B cell (primary cell): ENCODE measurements around the gene ABL1. TPM values are rescaled to one million over a fixed set of nuclear protein-coding genes. Genes with fewer than 3 reads are reported as not detected.

Experiments used
- ATAC-seq: fragments of 200-7000 bp; cut with Tn5 transposase; one replicate; pipeline ENCODE4 v1.10.0; 2021; ENCODE audit warnings: low read depth, mild to moderate bottlenecking, moderate number of reproducible peaks, moderate library complexity
- CTCF ChIA-PET: fragments of 350-600 bp; sonication (Branson Sonifier 250); formaldehyde crosslinking; loops from one replicate; lab custom pipeline; 2021; ENCODE audit warnings: antibody characterized with exemption, inconsistent platforms; lab: Charles Lee
- POLR2A ChIA-PET: fragments of 350-600 bp; sonication (Branson Sonifier 250); formaldehyde crosslinking; loops from one replicate; lab custom pipeline; 2021; ENCODE audit warnings: antibody characterized with exemption; lab: Charles Lee
- DNase-seq: peaks from one replicate; pipeline ENCODE4 v3.0.0; 2013
- H2AFZ ChIP-seq: 2 replicates; pipeline ENCODE4 v1.6.1; 2012; ENCODE audit warnings: mild to moderate bottlenecking, low read depth, low read length; ENCODE audit not compliant: insufficient read depth, poor library complexity, severe bottlenecking
- H3K27ac ChIP-seq, 2 donors: 1 replicate in 1 of 2; 2 replicates in 1 of 2; pipeline ENCODE4 v1.5.1; 2012 to 2013; ENCODE audit warnings: low read length in 2 of 2, mild to moderate bottlenecking in 2 of 2, moderate library complexity in 1 of 2
- H3K27me3 ChIP-seq, 4 experiments: fragments of 200-600 bp in 1 of 4; sonication (generic) in 1 of 4; replicated peaks in 1 of 4; 1 replicate in 2 of 4; 2 replicates in 2 of 4; pipeline versions ENCODE4 v1.6.1 to v1.7.0; 2013 to 2016; ENCODE audit warnings: low read length in 3 of 4, mild to moderate bottlenecking in 2 of 4, mixed read lengths in 1 of 4, moderate library complexity in 1 of 4; ENCODE audit not compliant: insufficient read depth in 4 of 4, control insufficient read depth in 3 of 4; ENCODE audit errors: control extremely low read depth in 1 of 4
- H3K36me3 ChIP-seq, 2 experiments: replicated peaks in 1 of 2; 1 replicate in 1 of 2; 2 replicates in 1 of 2; pipeline versions ENCODE4 v1.6.1 to v1.7.1; 2013; ENCODE audit warnings: low read length in 1 of 2; ENCODE audit not compliant: insufficient read depth in 2 of 2, control insufficient read depth in 1 of 2; ENCODE audit errors: control extremely low read depth in 1 of 2, extremely low read depth in 1 of 2
- H3K4me1 ChIP-seq, 2 donors: fragments of 200-600 bp in 1 of 2; sonication (generic) in 1 of 2; 1 replicate in 1 of 2; 2 replicates in 1 of 2; pipeline versions ENCODE4 v1.5.1 to v1.6.1; 2013 to 2017; ENCODE audit warnings: low read length in 2 of 2; ENCODE audit not compliant: control insufficient read depth in 2 of 2, insufficient read depth in 2 of 2
- H3K4me2 ChIP-seq: replicated peaks from 2 replicates; pipeline ENCODE3; 2012; ENCODE audit warnings: mild to moderate bottlenecking, low read depth, low read length; ENCODE audit not compliant: poor library complexity, severe bottlenecking
- H3K4me3 ChIP-seq, 5 experiments: fragments of 200-600 bp in 1 of 5; sonication (generic) in 1 of 5; 1 replicate in 3 of 5; 2 replicates in 2 of 5; pipeline versions ENCODE4 v1.5.1 to v1.7.0; 2011 to 2016; ENCODE audit warnings: low read length in 4 of 5, mild to moderate bottlenecking in 4 of 5, low read depth in 2 of 5, control low read depth in 1 of 5, moderate library complexity in 1 of 5; ENCODE audit not compliant: insufficient read depth in 1 of 5; ENCODE audit errors: control extremely low read depth in 1 of 5, extremely low read depth in 1 of 5
- H3K79me2 ChIP-seq: fragments of 200-600 bp; sonication (generic); one replicate; pipeline ENCODE4 v1.6.0; 2016; ENCODE audit warnings: low read length; ENCODE audit not compliant: control insufficient read depth, insufficient read depth
- H3K9ac ChIP-seq: fragments of 200-600 bp; sonication (generic); 2 replicates; pipeline ENCODE4 v1.6.1; 2017; ENCODE audit warnings: mild to moderate bottlenecking, low read length, moderate library complexity
- H3K9me3 ChIP-seq, 3 donors: one replicate each; pipeline versions ENCODE4 v1.6.1 to v1.7.1; 2013; ENCODE audit warnings: low read length in 2 of 3; ENCODE audit not compliant: control insufficient read depth in 2 of 3, insufficient read depth in 1 of 3; ENCODE audit errors: control extremely low read depth in 1 of 3
- H4K20me1 ChIP-seq: 2 replicates; pipeline ENCODE4 v1.6.0; 2012; ENCODE audit warnings: mild to moderate bottlenecking, low read length; ENCODE audit not compliant: insufficient read depth, control insufficient read depth, poor library complexity, severe bottlenecking
- H3K27ac Mint-ChIP-seq: one replicate; pipeline ENCODE4 v1.8.0; 2021; ENCODE audit warnings: mixed read lengths
- H3K27me3 Mint-ChIP-seq: one replicate; pipeline ENCODE4 v1.8.0; 2021; ENCODE audit warnings: mixed read lengths
- H3K4me1 Mint-ChIP-seq: one replicate; pipeline ENCODE4 v1.8.0; 2021; ENCODE audit warnings: mixed read lengths
- H3K4me3 Mint-ChIP-seq: one replicate; pipeline ENCODE4 v1.8.0; 2021; ENCODE audit warnings: mixed read lengths
- H3K9me3 Mint-ChIP-seq: one replicate; pipeline ENCODE4 v1.8.0; 2022; ENCODE audit warnings: mixed read lengths; ENCODE audit not compliant: insufficient read depth
- EZH2 ChIP-seq: IDR thresholded peaks from 2 replicates; pipeline ENCODE4 v1.6.1; 2012; ENCODE audit warnings: borderline replicate concordance, low read depth, mild to moderate bottlenecking, moderate library complexity, low read length; ENCODE audit not compliant: insufficient read depth, poor library complexity, severe bottlenecking
- WGBS: methylation state at CpG from one replicate; pipeline ENCODE4 v1.1.5; 2013; ENCODE audit warnings: missing lambda C conversion rate; ENCODE audit not compliant: insufficient coverage; 5-methylcytosine and 5-hydroxymethylcytosine counted together
- intact Hi-C: fragments of 100-400 bp; cut with micrococcal nuclease; formaldehyde crosslinking; loops from one replicate; pipeline ENCODE4 v1.10.0; 2022
- polyA plus RNA-seq: library from polyadenylated mRNA; depleted of rRNA; stranded (reverse); fragments of >200 nt; gene quantifications from 2 replicates; pipeline ENCODE4 v1.2.3, GENCODE V29; 2012
- total RNA-seq, 2 donors: library from RNA; stranded (reverse); fragments of 120-200 nt in 1 of 2; gene quantifications; 1 replicate in 1 of 2; 2 replicates in 1 of 2; pipeline versions ENCODE4 v1.2.3 to v1.2.4, GENCODE V29; 2013 to 2022
- TF ChIP-seq, protein P1 (sequence below): fragments of 200-600 bp; IDR thresholded peaks from one replicate; pipeline ENCODE4 v1.8.0; 2022; ENCODE audit warnings: antibody characterized with exemption, mild to moderate bottlenecking

ABL1 gene
- total and polyA plus RNA-seq, 2 donors (not counting 1 experiment from before 2014, with no cell fraction given), result 11.9 to 46.0 TPM

- no peak overlapping the region for H3K4me2 ChIP-seq
- CTCF ChIA-PET, result no interaction called here
These were observed 78.8 kb downstream of the ABL1 start for GRCh38 chr9:130913599-130914416.

More at GRCh38 chr9:130913599-130914416, 78.8 kb downstream of the ABL1 start:
- Histone ChIP-seq H3K27ac (no peak overlapping the region), H3K36me3 (no peaks in the 10 kb centered on the region), H2AFZ (no peak overlapping the region), H3K4me3 (no peak overlapping the region), H3K4me1 (no peaks in the 10 kb centered on the region), H3K79me2 (no peaks in the 10 kb centered on the region), H3K9ac (no peak overlapping the region), H4K20me1 (no peaks in the 10 kb centered on the region), H3K27me3 (no peaks in the 10 kb centered on the region), H3K9me3 (no peaks in the 10 kb centered on the region)
- no peak overlapping the region for H3K27ac Mint-ChIP-seq
- H3K9me3 Mint-ChIP-seq, result no peaks in the 10 kb centered on the region
- DNase-seq (no peak), ATAC-seq (no peak)
- POLR2A ChIA-PET, result no interaction called here
- intact Hi-C loops, result no loop called here
- peaks cover 2% of the 10 kb centered on the region for H3K27me3 Mint-ChIP-seq
- no peak overlapping the region for H3K4me3 Mint-ChIP-seq
- WGBS, result 60% methylated on average over 21 of the region's 23 CpGs
- H3K4me1 Mint-ChIP-seq, result no peaks in the 10 kb centered on the region
- TF ChIP-seq, protein P1, sequence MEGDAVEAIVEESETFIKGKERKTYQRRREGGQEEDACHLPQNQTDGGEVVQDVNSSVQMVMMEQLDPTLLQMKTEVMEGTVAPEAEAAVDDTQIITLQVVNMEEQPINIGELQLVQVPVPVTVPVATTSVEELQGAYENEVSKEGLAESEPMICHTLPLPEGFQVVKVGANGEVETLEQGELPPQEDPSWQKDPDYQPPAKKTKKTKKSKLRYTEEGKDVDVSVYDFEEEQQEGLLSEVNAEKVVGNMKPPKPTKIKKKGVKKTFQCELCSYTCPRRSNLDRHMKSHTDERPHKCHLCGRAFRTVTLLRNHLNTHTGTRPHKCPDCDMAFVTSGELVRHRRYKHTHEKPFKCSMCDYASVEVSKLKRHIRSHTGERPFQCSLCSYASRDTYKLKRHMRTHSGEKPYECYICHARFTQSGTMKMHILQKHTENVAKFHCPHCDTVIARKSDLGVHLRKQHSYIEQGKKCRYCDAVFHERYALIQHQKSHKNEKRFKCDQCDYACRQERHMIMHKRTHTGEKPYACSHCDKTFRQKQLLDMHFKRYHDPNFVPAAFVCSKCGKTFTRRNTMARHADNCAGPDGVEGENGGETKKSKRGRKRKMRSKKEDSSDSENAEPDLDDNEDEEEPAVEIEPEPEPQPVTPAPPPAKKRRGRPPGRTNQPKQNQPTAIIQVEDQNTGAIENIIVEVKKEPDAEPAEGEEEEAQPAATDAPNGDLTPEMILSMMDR, result no peak
- no peak for TF ChIP-seq EZH2
